HepG2 (cell line): ENCODE data around the gene XAF1. TPM values are rescaled to one million over a fixed set of nuclear protein-coding genes. Genes with fewer than 3 reads are reported as not detected.

Source experiments
- AKNA ChIP-seq: sonication (generic); formaldehyde crosslinking; IDR thresholded peaks from 2 replicates; pipeline ENCODE4 v1.4.0; 2020; ENCODE audit warnings: missing genetic modification reagents, borderline replicate concordance
- ARNTL ChIP-seq: sonication (generic); formaldehyde crosslinking; IDR thresholded peaks from 2 replicates; pipeline ENCODE4 v1.4.0; 2020; ENCODE audit warnings: mild to moderate bottlenecking, missing genetic modification reagents
- GATA4 ChIP-seq: sonication (generic); IDR thresholded peaks from 2 replicates; pipeline ENCODE4 v1.6.1; 2016; ENCODE audit warnings: antibody characterized with exemption, low read depth, borderline replicate concordance
- MED8 ChIP-seq: sonication (generic); formaldehyde crosslinking; IDR thresholded peaks from 2 replicates; pipeline ENCODE4 v1.8.1; 2023; ENCODE audit warnings: mild to moderate bottlenecking, missing genetic modification reagents; ENCODE audit not compliant: insufficient replicate concordance
- PBX3 ChIP-seq: sonication (generic); formaldehyde crosslinking; IDR thresholded peaks from 2 replicates; pipeline ENCODE4 v1.8.1; 2023; ENCODE audit warnings: missing genetic modification reagents, inconsistent platforms, borderline replicate concordance
- PRDM10 ChIP-seq: sonication (generic); formaldehyde crosslinking; IDR thresholded peaks from 2 replicates; pipeline ENCODE4 v1.4.0; 2020; ENCODE audit warnings: low read depth, missing genetic modification reagents
- XRCC5 ChIP-seq: fragments of 200-400 bp; formaldehyde crosslinking; optimal IDR thresholded peaks from 2 replicates; pipeline ENCODE3; 2017; ENCODE audit warnings: mild to moderate bottlenecking, low read length
- ZNF281 ChIP-seq: sonication (generic); formaldehyde crosslinking; IDR thresholded peaks from 2 replicates; pipeline ENCODE4 v1.4.0; 2020; ENCODE audit warnings: missing genetic modification reagents, borderline replicate concordance
- ZNF432 ChIP-seq: sonication (generic); formaldehyde crosslinking; IDR thresholded peaks from 2 replicates; pipeline ENCODE4 v1.5.0; 2020; ENCODE audit warnings: missing genetic modification reagents, mild to moderate bottlenecking, borderline replicate concordance
- ZNF614 ChIP-seq: IDR thresholded peaks from 2 replicates; pipeline ENCODE4 v1.6.1; 2018; ENCODE audit warnings: missing biosample characterization, missing genetic modification reagents, inconsistent platforms, borderline replicate concordance
- ZXDC ChIP-seq: sonication (generic); formaldehyde crosslinking; IDR thresholded peaks from 2 replicates; pipeline ENCODE4 v1.5.0; 2020; ENCODE audit warnings: mild to moderate bottlenecking, missing genetic modification reagents
- polyA plus RNA-seq, 8 experiments: library from polyadenylated mRNA; depleted of rRNA in 3 of 8; stranded (reverse) in 7 of 8; unstranded in 1 of 8; fragments of >200 nt; fragmentation: Illumina TruSeq in 4 of 8; extraction: Trizol in 4 of 8; gene quantifications; 2 replicates each; pipeline versions ENCODE4 v1.2.1 to v1.2.3, GENCODE V29; 2011 to 2016; ENCODE audit warnings: low read depth in 4 of 8, missing spikeins in 1 of 8, mixed read lengths in 1 of 8; ENCODE audit not compliant: insufficient read depth in 1 of 8
- total RNA-seq, 5 experiments: library from RNA; depleted of rRNA; stranded (reverse); fragments of >200 nt; fragmentation: Illumina TruSeq; extraction: Trizol; gene quantifications; 2 replicates each; pipeline ENCODE4 v1.2.3, GENCODE V29; 2016; ENCODE audit warnings: low read depth in 1 of 5

XAF1 gene
- total and polyA plus RNA-seq, 2 of the 13 experiments (the other 11 are each of a cell fraction or from before 2014, with no cell fraction given) = 1.2 to 2.4 TPM

DNA sequence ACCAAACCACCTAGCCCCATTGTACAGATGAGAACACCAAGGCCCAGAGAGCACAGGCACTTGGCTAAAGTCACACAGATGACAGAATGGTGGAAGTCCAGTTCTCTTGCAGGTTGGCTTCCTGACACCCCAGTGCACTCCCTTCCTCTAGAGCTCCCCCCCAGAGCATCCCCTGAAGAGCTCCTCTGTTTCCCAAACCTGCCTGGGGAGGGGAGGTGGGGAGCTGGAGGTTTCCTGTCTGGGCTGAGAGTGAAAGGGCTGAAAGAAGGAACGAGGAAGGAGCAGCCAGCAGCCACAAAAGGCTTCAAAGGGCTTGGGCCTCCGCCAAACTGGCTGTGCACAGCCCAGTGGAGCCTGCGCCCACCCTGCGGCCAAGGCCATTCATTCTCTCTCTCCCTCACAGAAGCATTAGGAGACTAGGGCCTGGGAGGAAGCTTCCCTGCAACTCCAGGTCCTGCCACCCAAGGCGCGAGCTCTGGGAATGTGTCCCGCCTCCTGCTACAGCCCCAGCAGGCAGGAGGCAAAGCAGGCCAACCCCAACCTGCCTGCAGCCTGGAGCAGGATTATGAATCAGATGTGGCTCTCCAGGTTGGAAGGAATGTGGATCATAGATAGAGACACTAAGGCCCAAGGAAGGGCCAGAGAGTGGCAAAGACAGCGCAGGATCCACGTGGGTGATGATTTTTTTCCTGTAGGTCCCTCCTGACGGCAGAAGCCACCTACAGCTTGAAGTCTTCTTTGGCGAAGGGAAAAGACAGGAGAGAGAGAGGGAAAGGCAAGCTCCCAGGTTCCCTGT lies 43.6 kb upstream of the XAF1 start (continued):
- 0 out of 2 replicates have a peak, but pooled peaks have one; percentile 25 for TF ChIP-seq PRDM10
- TF ChIP-seq PBX3 = no peak
- no peak; the same call in 1 of the 2 replicates for TF ChIP-seq ARNTL (CRISPR knock-in tag)
- no peak for TF ChIP-seq MED8 (CRISPR knock-in tag)
- no peak for TF ChIP-seq ZNF432
- TF ChIP-seq GATA4 = 0 out of 2 replicates have a peak, but pooled peaks have one; percentile 24
- no peak for TF ChIP-seq ZNF281 (CRISPR knock-in tag)
- no peak for TF ChIP-seq XRCC5
- no peak for TF ChIP-seq AKNA (CRISPR knock-in tag)
- no peak; the same call in 1 of the 2 replicates for TF ChIP-seq ZNF614 (CRISPR knock-in tag)
- TF ChIP-seq ZXDC = 0 out of 2 replicates have a peak, but pooled peaks have one; percentile 53
